H9 (cell line): Measurements from ENCODE around the gene DCST1. TPM values are rescaled to one million over a fixed set of nuclear protein-coding genes. Genes with fewer than 3 reads are reported as not detected.

Experiments used
- DNase-seq: peaks from one replicate; pipeline ENCODE4 v3.0.0-alpha.2; 2017
- H2AFZ ChIP-seq: one replicate; pipeline ENCODE4 v1.6.1; 2013; ENCODE audit warnings: mild to moderate bottlenecking, low read length, control low read depth, moderate library complexity
- H2AK5ac ChIP-seq: 2 replicates; pipeline ENCODE4 v1.6.1; 2013; ENCODE audit warnings: low read length, control low read depth, mixed read lengths; ENCODE audit not compliant: insufficient read length
- H2BK120ac ChIP-seq: one replicate; pipeline ENCODE4 v1.6.1; 2013; ENCODE audit warnings: low read depth, mild to moderate bottlenecking, low read length, control low read depth, inconsistent platforms; ENCODE audit not compliant: poor library complexity, severe bottlenecking
- H2BK12ac ChIP-seq: 2 replicates; pipeline ENCODE4 v1.6.1; 2013; ENCODE audit warnings: low read length, control low read depth, mixed read lengths, low read depth; ENCODE audit not compliant: insufficient read length
- H2BK15ac ChIP-seq: 2 replicates; pipeline ENCODE4 v1.6.1; 2013; ENCODE audit warnings: low read depth, low read length, control low read depth
- H2BK20ac ChIP-seq: one replicate; pipeline ENCODE4 v1.6.1; 2013; ENCODE audit warnings: low read depth, mild to moderate bottlenecking, low read length, control low read depth, inconsistent platforms; ENCODE audit not compliant: poor library complexity, severe bottlenecking
- H2BK5ac ChIP-seq: 2 replicates; pipeline ENCODE4 v1.6.1; 2013; ENCODE audit warnings: low read length, control low read depth, mixed read lengths; ENCODE audit not compliant: insufficient read length
- H3K14ac ChIP-seq: 2 replicates; pipeline ENCODE4 v1.6.1; 2013; ENCODE audit warnings: low read length, control low read depth; ENCODE audit not compliant: insufficient read depth
- H3K18ac ChIP-seq: 2 replicates; pipeline ENCODE4 v1.6.1; 2013; ENCODE audit warnings: low read depth, mild to moderate bottlenecking, mixed read lengths, low read length, control low read depth; ENCODE audit not compliant: insufficient read length
- H3K23ac ChIP-seq: 2 replicates; pipeline ENCODE4 v1.6.1; 2013; ENCODE audit warnings: low read length, control low read depth, mixed read lengths, low read depth; ENCODE audit not compliant: insufficient read length
- H3K23me2 ChIP-seq: 2 replicates; pipeline ENCODE4 v1.6.1; 2013; ENCODE audit warnings: low read depth, mild to moderate bottlenecking, mixed read lengths, low read length, control low read depth; ENCODE audit not compliant: insufficient read length, poor library complexity, severe bottlenecking
- H3K27ac ChIP-seq: 2 replicates; pipeline ENCODE4 v1.5.1; 2013; ENCODE audit warnings: low read length, control low read depth, mixed read lengths, low read depth; ENCODE audit not compliant: insufficient read length
- H3K27me3 ChIP-seq: 2 replicates; pipeline ENCODE4 v1.6.1; 2013; ENCODE audit warnings: low read length, control low read depth, inconsistent platforms; ENCODE audit not compliant: insufficient read depth
- H3K4ac ChIP-seq: 2 replicates; pipeline ENCODE4 v1.6.1; 2013; ENCODE audit warnings: low read depth, mild to moderate bottlenecking, control low read depth, inconsistent platforms, low read length, moderate library complexity
- H3K4me1 ChIP-seq: 2 replicates; pipeline ENCODE4 v1.6.1; 2013; ENCODE audit warnings: low read length, control low read depth, inconsistent platforms; ENCODE audit not compliant: insufficient read depth
- H3K4me2 ChIP-seq: 2 replicates; pipeline ENCODE4 v1.6.1; 2013; ENCODE audit warnings: low read length, control low read depth, mixed read lengths; ENCODE audit not compliant: insufficient read length, insufficient read depth
- H3K56ac ChIP-seq: 2 replicates; pipeline ENCODE4 v1.6.1; 2013; ENCODE audit warnings: low read depth, mild to moderate bottlenecking, mixed read lengths, low read length, control low read depth; ENCODE audit not compliant: insufficient read length
- H3K79me1 ChIP-seq: 2 replicates; pipeline ENCODE4 v1.6.1; 2013; ENCODE audit warnings: low read depth, mild to moderate bottlenecking, moderate library complexity, low read length, control low read depth, inconsistent platforms; ENCODE audit not compliant: insufficient read depth, poor library complexity, severe bottlenecking
- H3K79me2 ChIP-seq: 2 replicates; pipeline ENCODE4 v1.6.1; 2013; ENCODE audit warnings: low read length, control low read depth, inconsistent platforms; ENCODE audit not compliant: insufficient read depth
- H3K9ac ChIP-seq: 2 replicates; pipeline ENCODE4 v1.6.1; 2013; ENCODE audit warnings: low read length, control low read depth, mixed read lengths; ENCODE audit not compliant: insufficient read length; ENCODE audit errors: extremely low read depth
- H3K9me3 ChIP-seq: one replicate; pipeline ENCODE4 v1.6.1; 2013; ENCODE audit warnings: low read depth, low read length, inconsistent platforms; ENCODE audit not compliant: control insufficient read depth
- H3T11ph ChIP-seq: one replicate; pipeline ENCODE4 v1.6.1; 2013; ENCODE audit warnings: mild to moderate bottlenecking, low read length, control low read depth, inconsistent platforms
- H4K20me1 ChIP-seq: one replicate; pipeline ENCODE4 v1.6.1; 2013; ENCODE audit not compliant: control insufficient read depth, insufficient read length, insufficient read depth
- H4K5ac ChIP-seq: 2 replicates; pipeline ENCODE4 v1.6.1; 2013; ENCODE audit warnings: low read depth, mild to moderate bottlenecking, mixed read lengths, low read length, control low read depth; ENCODE audit not compliant: insufficient read length
- H4K8ac ChIP-seq: replicated peaks from 2 replicates; pipeline ENCODE4 v1.6.1; 2013; ENCODE audit warnings: low read length, control low read depth, mixed read lengths, low read depth; ENCODE audit not compliant: insufficient read length
- H4K91ac ChIP-seq: 2 replicates; pipeline ENCODE4 v1.6.1; 2013; ENCODE audit warnings: low read depth, mild to moderate bottlenecking, moderate library complexity, mixed read lengths, low read length, control low read depth; ENCODE audit not compliant: insufficient read length
- H3K27ac Mint-ChIP-seq, 3 experiments: 2 replicates in 2 of 3; 3 replicates in 1 of 3; pipeline ENCODE4 v1.8.0; 2020 to 2021; ENCODE audit warnings: mixed read lengths in 3 of 3, mild to moderate bottlenecking in 1 of 3, moderate library complexity in 1 of 3
- H3K27me3 Mint-ChIP-seq: 2 replicates; pipeline ENCODE4 v1.8.0; 2021; ENCODE audit warnings: low read depth, mild to moderate bottlenecking, moderate library complexity, mixed read lengths
- H3K36me3 Mint-ChIP-seq, 3 experiments: 2 replicates in 2 of 3; 3 replicates in 1 of 3; pipeline ENCODE4 v1.8.0; 2020 to 2021; ENCODE audit warnings: low read depth in 3 of 3, mixed read lengths in 3 of 3; ENCODE audit not compliant: insufficient read depth in 1 of 3
- H3K4me1 Mint-ChIP-seq, 2 experiments: 2 replicates each; pipeline ENCODE4 v1.8.0; 2020; ENCODE audit warnings: mixed read lengths in 2 of 2
- H3K4me3 Mint-ChIP-seq, 2 experiments: 2 replicates in 1 of 2; 3 replicates in 1 of 2; pipeline ENCODE4 v1.8.0; 2020 to 2021; ENCODE audit warnings: mild to moderate bottlenecking in 2 of 2, mixed read lengths in 2 of 2, moderate library complexity in 1 of 2
- H3K9me3 Mint-ChIP-seq, 2 experiments: 2 replicates in 1 of 2; 3 replicates in 1 of 2; pipeline ENCODE4 v1.8.0; 2020; ENCODE audit warnings: mild to moderate bottlenecking in 2 of 2, mixed read lengths in 2 of 2, moderate library complexity in 1 of 2
- WGBS: extraction: QIAGEN DNeasy Blood & Tissue Kit; methylation state at CpG from one replicate; pipeline ENCODE4 v1.1.7; 2013; ENCODE audit warnings: missing lambda C conversion rate, low lambda C conversion rate, mixed read lengths; ENCODE audit not compliant: insufficient read length; ENCODE audit errors: extremely low coverage; 5-methylcytosine and 5-hydroxymethylcytosine counted together
- total RNA-seq: library from RNA; stranded (reverse); gene quantifications from 2 replicates; pipeline ENCODE4 v1.2.1, GENCODE V29; 2021
- TF ChIP-seq, protein P1 (sequence below): fragments of 200-600 bp; sonication (generic); conservative IDR thresholded peaks from 3 replicates; pipeline ENCODE4 v1.8.0; 2021; ENCODE audit warnings: antibody characterized with exemption, mild to moderate bottlenecking

The DCST1 gene
- total RNA-seq, 1 experiment from 2014 or later = not detected

DNA sequence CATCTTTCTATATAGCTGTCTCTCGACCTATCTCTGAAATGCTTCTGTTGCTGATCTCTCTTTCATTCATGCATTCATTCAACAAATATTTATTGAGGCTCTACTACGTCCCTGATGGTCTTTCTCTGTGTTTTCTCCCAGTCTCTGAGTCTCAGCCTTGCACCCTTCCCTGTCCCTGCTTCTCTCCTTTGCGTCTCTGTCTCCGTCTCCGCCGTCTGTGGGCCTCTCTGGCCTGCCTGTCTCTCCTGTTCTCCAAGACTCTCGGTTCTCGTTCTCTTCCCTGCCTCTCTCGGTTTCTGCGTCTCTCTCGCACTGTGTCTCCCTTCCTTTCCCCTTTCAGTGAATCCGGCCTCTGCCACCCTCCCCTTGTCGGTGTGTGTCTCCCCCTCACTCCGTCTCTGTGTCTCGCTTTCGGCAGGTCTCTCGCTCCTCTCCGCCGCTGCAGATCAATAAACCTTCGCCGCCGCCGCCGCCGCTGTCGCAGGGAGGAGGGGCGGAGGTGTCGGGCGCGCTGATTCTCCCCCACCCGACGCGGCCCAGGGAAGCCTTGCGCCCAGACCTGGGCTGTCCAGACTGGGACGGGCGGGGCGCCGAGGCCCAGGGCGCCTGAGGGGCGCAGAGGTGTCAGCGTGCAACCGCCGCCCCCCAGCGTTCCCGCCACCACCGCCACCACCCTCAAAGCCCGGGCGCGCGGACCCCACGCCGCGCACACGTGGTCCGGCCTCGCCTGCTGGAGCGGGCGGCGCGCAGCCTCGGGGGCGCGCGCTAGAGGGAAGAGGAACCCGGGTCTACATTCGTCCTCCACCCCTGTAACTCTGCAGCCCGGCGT, 48.1 kb downstream of the DCST1 start:
- WGBS = no CpG with 5 or more reads among the region's 68 CpGs
- Mint-ChIP-seq H3K4me1 (peaks cover 32 to 56% of the 10 kb centered on the region in 2 experiments), H3K9me3 (peaks cover 0 to 6% of the 10 kb centered on the region in 2 experiments; a peak in 2 of 5 replicates), H3K4me3 (peak overlapping the region; percentile 50 to 76), H3K36me3 (no peaks in the 10 kb centered on the region), H3K27me3 (peaks cover 80% of the 10 kb centered on the region), H3K27ac (no peak overlapping the region; a peak in 1 of 7 replicates)
- H3K27me3 ChIP-seq = peaks cover 51% of the 10 kb centered on the region
- H4K8ac ChIP-seq = no peak overlapping the region
- H4K20me1 ChIP-seq = no peaks in the 10 kb centered on the region
- no peak overlapping the region for H2BK120ac ChIP-seq
- H3K18ac ChIP-seq = no peak overlapping the region
- H3K23me2 ChIP-seq = peaks cover 30% of the 10 kb centered on the region
- no peak overlapping the region for H3K23ac ChIP-seq
- no peaks in the 10 kb centered on the region for H3K79me2 ChIP-seq
- H2BK12ac ChIP-seq = no peak overlapping the region
- peak overlapping the region; percentile 79 for H3K4me2 ChIP-seq
- no peaks in the 10 kb centered on the region for H3K79me1 ChIP-seq
- no peaks in the 10 kb centered on the region for H3K4me1 ChIP-seq
- no peak overlapping the region for H2BK15ac ChIP-seq
- no peak overlapping the region for H2BK5ac ChIP-seq
- H2BK20ac ChIP-seq = no peak overlapping the region
- no peak overlapping the region; the same call in 1 of the 2 replicates for H3K14ac ChIP-seq
- H3K27ac ChIP-seq = no peak overlapping the region
- no peaks in the 10 kb centered on the region for H3K9me3 ChIP-seq
- no peak overlapping the region for H3K56ac ChIP-seq
- TF ChIP-seq, protein P1, sequence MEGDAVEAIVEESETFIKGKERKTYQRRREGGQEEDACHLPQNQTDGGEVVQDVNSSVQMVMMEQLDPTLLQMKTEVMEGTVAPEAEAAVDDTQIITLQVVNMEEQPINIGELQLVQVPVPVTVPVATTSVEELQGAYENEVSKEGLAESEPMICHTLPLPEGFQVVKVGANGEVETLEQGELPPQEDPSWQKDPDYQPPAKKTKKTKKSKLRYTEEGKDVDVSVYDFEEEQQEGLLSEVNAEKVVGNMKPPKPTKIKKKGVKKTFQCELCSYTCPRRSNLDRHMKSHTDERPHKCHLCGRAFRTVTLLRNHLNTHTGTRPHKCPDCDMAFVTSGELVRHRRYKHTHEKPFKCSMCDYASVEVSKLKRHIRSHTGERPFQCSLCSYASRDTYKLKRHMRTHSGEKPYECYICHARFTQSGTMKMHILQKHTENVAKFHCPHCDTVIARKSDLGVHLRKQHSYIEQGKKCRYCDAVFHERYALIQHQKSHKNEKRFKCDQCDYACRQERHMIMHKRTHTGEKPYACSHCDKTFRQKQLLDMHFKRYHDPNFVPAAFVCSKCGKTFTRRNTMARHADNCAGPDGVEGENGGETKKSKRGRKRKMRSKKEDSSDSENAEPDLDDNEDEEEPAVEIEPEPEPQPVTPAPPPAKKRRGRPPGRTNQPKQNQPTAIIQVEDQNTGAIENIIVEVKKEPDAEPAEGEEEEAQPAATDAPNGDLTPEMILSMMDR = no peak
- no peak overlapping the region for H3K4ac ChIP-seq
- DNase-seq = no peak
- H2AFZ ChIP-seq = no peak overlapping the region
- no peak overlapping the region for H4K5ac ChIP-seq
- H2AK5ac ChIP-seq = no peak overlapping the region
- no peak overlapping the region for H3K9ac ChIP-seq
- no peak overlapping the region for H3T11ph ChIP-seq
- H4K91ac ChIP-seq = no peak overlapping the region
